HG02885 (cell line): ENCODE measurements around the gene TAF6.

ENCODE experiments used
- ATAC-seq: cut with Tn5 transposase; IDR thresholded peaks from one replicate; pipeline ENCODE4 v1.9.1; 2021; ENCODE audit warnings: mild to moderate bottlenecking; ENCODE audit not compliant: unreplicated experiment, poor library complexity

The TAF6 gene

GRCh38 chr7:100119072-100119969 lies at the start of gene TAF6, which contains the start of gene CNPY4:
Gene TAF6, minus strand, starts transcription at chr7:100119358. Its CDS starts 5,149 bp downstream, at chr7:100114209.
Gene CNPY4, plus strand, starts transcription at chr7:100119634. Its CDS starts 111 bp downstream, at chr7:100119745.
- peak; percentile 78 for ATAC-seq

- no peak for ATAC-seq
Observed at GRCh38 chr7:100167912-100168323, 48.8 kb upstream of the TAF6 start.

GRCh38 chr7:100166970-100167911 lies 48.1 kb upstream of the TAF6 start:
- no peak for ATAC-seq

GRCh38 chr7:100166317-100166940 lies 47.3 kb upstream of the TAF6 start:
- no peak for ATAC-seq

GRCh38 chr7:100163871-100164270 lies 44.7 kb upstream of the TAF6 start:
- no peak for ATAC-seq

- no peak for ATAC-seq
Observed at GRCh38 chr7:100163006-100163531, 43.9 kb upstream of the TAF6 start.

GRCh38 chr7:100160067-100160466 lies 40.9 kb upstream of the TAF6 start:
- ATAC-seq: no peak

GRCh38 chr7:100159099-100159623 lies 40.0 kb upstream of the TAF6 start:
- no peak for ATAC-seq

- ATAC-seq: peak; percentile 85
Observed at GRCh38 chr7:100158229-100159098, 39.3 kb upstream of the TAF6 start, which contains the start of gene TRAPPC14. Gene TRAPPC14, minus strand, starts transcription at chr7:100158723. Its CDS starts 224 bp downstream, at chr7:100158499.

GRCh38 chr7:100157334-100158228 lies 38.4 kb upstream of the TAF6 start:
- no peak for ATAC-seq

GRCh38 chr7:100157069-100157333 lies 37.8 kb upstream of the TAF6 start:
- ATAC-seq: no peak

GRCh38 chr7:100156331-100157068 lies 37.3 kb upstream of the TAF6 start:
- no peak for ATAC-seq

- ATAC-seq: no peak
Observed at GRCh38 chr7:100155553-100156317, 36.6 kb upstream of the TAF6 start.

- ATAC-seq: no peak
Observed at GRCh38 chr7:100154651-100155491, 35.7 kb upstream of the TAF6 start.

- no peak for ATAC-seq
Observed at GRCh38 chr7:100153708-100154535, 34.8 kb upstream of the TAF6 start.
